Measurements from ENCODE around the gene ADIG.

The ADIG gene

GRCh38 chr20:38569747-38570525 is 11.1 kb upstream of the ADIG start:
- no peak for TF ChIP-seq Cebpa-rat (IDR thresholded peaks at IDR 0.05)

GRCh38 chr20:38573413-38573812 is 7.6 kb upstream of the ADIG start:
- Histone ChIP-seq H3K9me3 (no peaks in the 10 kb centered on the region), H3K4me3 (no peak overlapping the region), H3K27me3 (no peaks in the 10 kb centered on the region), H3K4me1 (no peaks in the 10 kb centered on the region), H3K36me3 (peaks cover 79% of the 10 kb centered on the region), H3K9ac (no peak overlapping the region), H3K4me2 (no peak overlapping the region), H3K27ac (no peak overlapping the region), H4K20me1 (0 out of 2 replicates have a peak, but pooled peaks cover 9% of the 10 kb centered on the region)
- no peak for TF ChIP-seq Cebpa-rat (IDR thresholded peaks at IDR 0.05)

More at GRCh38 chr20:38569747-38570525, 11.1 kb upstream of the ADIG start:
- H4K20me1 ChIP-seq, result 0 out of 2 replicates have a peak, but pooled peaks cover 10% of the 10 kb centered on the region
- peaks cover 87% of the 10 kb centered on the region for H3K36me3 ChIP-seq
- no peaks in the 10 kb centered on the region for H3K9me3 ChIP-seq
- H3K27me3 ChIP-seq, result no peaks in the 10 kb centered on the region
- no peak overlapping the region for H3K4me2 ChIP-seq
- H3K4me3 ChIP-seq, result no peak overlapping the region
- no peak overlapping the region for H3K27ac ChIP-seq
- H3K4me1 ChIP-seq, result no peaks in the 10 kb centered on the region
- H3K9ac ChIP-seq, result no peak overlapping the region

- no peak overlapping the region for H3K4me3 ChIP-seq
- H3K9ac ChIP-seq, result no peak overlapping the region
- H4K20me1 ChIP-seq, result no peaks in the 10 kb centered on the region
- no peak for TF ChIP-seq Cebpa-rat (IDR thresholded peaks at IDR 0.05)
- H3K27ac ChIP-seq, result no peak overlapping the region
- H3K36me3 ChIP-seq, result peaks cover 30% of the 10 kb centered on the region
- no peaks in the 10 kb centered on the region for H3K27me3 ChIP-seq
- peaks cover 38% of the 10 kb centered on the region for H3K4me1 ChIP-seq
- no peak overlapping the region for H3K4me2 ChIP-seq
- no peaks in the 10 kb centered on the region for H3K9me3 ChIP-seq
These were observed 1.6 kb upstream of the ADIG start for GRCh38 chr20:38579219-38579910.

- Histone ChIP-seq H4K20me1 (no peaks in the 10 kb centered on the region), H3K36me3 (peaks cover 25% of the 10 kb centered on the region), H3K4me1 (peaks cover 38% of the 10 kb centered on the region), H3K27me3 (no peaks in the 10 kb centered on the region), H3K4me2 (no peak overlapping the region), H3K4me3 (no peak overlapping the region), H3K9me3 (no peaks in the 10 kb centered on the region), H3K9ac (no peak overlapping the region), H3K27ac (no peak overlapping the region)
- TF ChIP-seq Cebpa-rat (IDR thresholded peaks at IDR 0.05), result no peak
These were observed 1.1 kb upstream of the ADIG start for GRCh38 chr20:38579921-38580320.

GRCh38 chr20:38581830-38582358 is 897 bp downstream of the ADIG start:
- H3K4me2 ChIP-seq, result peak overlapping the region; percentile 58
- no peak overlapping the region for H3K4me3 ChIP-seq
- H3K27me3 ChIP-seq, result no peaks in the 10 kb centered on the region
- no peak overlapping the region for H3K9ac ChIP-seq
- no peak for TF ChIP-seq Cebpa-rat (IDR thresholded peaks at IDR 0.05)
- peaks cover 8% of the 10 kb centered on the region; the same call in 1 of the 2 replicates for H3K36me3 ChIP-seq
- no peaks in the 10 kb centered on the region for H3K9me3 ChIP-seq
- H3K27ac ChIP-seq, result peak overlapping the region; percentile 35; the same call in 1 of the 2 replicates
- H4K20me1 ChIP-seq, result no peaks in the 10 kb centered on the region
- H3K4me1 ChIP-seq, result peaks cover 38% of the 10 kb centered on the region

- no peak for TF ChIP-seq Cebpa-rat (IDR thresholded peaks at IDR 0.05)
- H3K4me1 ChIP-seq, result peaks cover 38% of the 10 kb centered on the region
- H3K4me3 ChIP-seq, result no peak overlapping the region
- no peaks in the 10 kb centered on the region for H3K27me3 ChIP-seq
- H3K4me2 ChIP-seq, result peak overlapping the region; percentile 58
- no peaks in the 10 kb centered on the region for H3K9me3 ChIP-seq
- no peak overlapping the region for H3K27ac ChIP-seq
- H3K9ac ChIP-seq, result no peak overlapping the region
- no peaks in the 10 kb centered on the region for H4K20me1 ChIP-seq
- no peaks in the 10 kb centered on the region for H3K36me3 ChIP-seq
These were observed 2.3 kb downstream of the ADIG start for GRCh38 chr20:38583306-38583705.

- Histone ChIP-seq H3K36me3 (no peaks in the 10 kb centered on the region), H3K9ac (no peak overlapping the region), H4K20me1 (no peaks in the 10 kb centered on the region), H3K9me3 (no peaks in the 10 kb centered on the region), H3K4me3 (no peak overlapping the region), H3K4me1 (peaks cover 38% of the 10 kb centered on the region), H3K4me2 (no peak overlapping the region), H3K27me3 (no peaks in the 10 kb centered on the region), H3K27ac (no peak overlapping the region)
- no peak for TF ChIP-seq Cebpa-rat (IDR thresholded peaks at IDR 0.05)
These were observed 3.2 kb downstream of the ADIG start for GRCh38 chr20:38584099-38584763.

GRCh38 chr20:38585404-38586180 is 4.6 kb downstream of the ADIG start:
- Histone ChIP-seq H4K20me1 (no peaks in the 10 kb centered on the region), H3K9me3 (no peaks in the 10 kb centered on the region), H3K36me3 (no peaks in the 10 kb centered on the region), H3K4me2 (no peak overlapping the region), H3K27me3 (no peaks in the 10 kb centered on the region), H3K4me1 (peaks cover 34% of the 10 kb centered on the region), H3K27ac (no peak overlapping the region), H3K4me3 (no peak overlapping the region), H3K9ac (no peak overlapping the region)
- no peak for TF ChIP-seq Cebpa-rat (IDR thresholded peaks at IDR 0.05)

GRCh38 chr20:38586181-38586525 is 5.2 kb downstream of the ADIG start:
- no peaks in the 10 kb centered on the region for H4K20me1 ChIP-seq
- H3K27me3 ChIP-seq, result no peaks in the 10 kb centered on the region
- no peaks in the 10 kb centered on the region for H3K9me3 ChIP-seq
- no peaks in the 10 kb centered on the region for H3K36me3 ChIP-seq
- no peak overlapping the region for H3K9ac ChIP-seq
- no peak overlapping the region for H3K4me2 ChIP-seq
- peaks cover 34% of the 10 kb centered on the region for H3K4me1 ChIP-seq
- H3K4me3 ChIP-seq, result no peak overlapping the region
- no peak for TF ChIP-seq Cebpa-rat (IDR thresholded peaks at IDR 0.05)
- H3K27ac ChIP-seq, result no peak overlapping the region
